HEK293T (cell line): ENCODE results near the gene VEPH1.

ENCODE experiments used
- CTCF ChIA-PET: fragments of 350-600 bp; formaldehyde crosslinking; extraction: SDS; loops from one replicate; lab custom pipeline; 2021; ENCODE audit warnings: antibody characterized with exemption, inconsistent platforms; lab: Yijun Ruan, JAX
- POLR2A ChIA-PET: fragments of 350-600 bp; formaldehyde crosslinking; extraction: SDS; loops from one replicate; lab custom pipeline; 2020; ENCODE audit warnings: antibody characterized with exemption, inconsistent platforms; lab: Yijun Ruan, JAX
- DNase-seq: peaks from one replicate; pipeline ENCODE4 v3.0.0; 2012; ENCODE audit warnings: mixed read lengths; ENCODE audit errors: extremely low spot score
- ARNT ChIP-seq: fragments of 450-650 bp; IDR thresholded peaks from 2 replicates; pipeline ENCODE4 v1.6.1; 2017; ENCODE audit warnings: mild to moderate bottlenecking
- BHLHE40 ChIP-seq: fragments of 450-650 bp; IDR thresholded peaks from 2 replicates; pipeline ENCODE4 v1.6.1; 2016; ENCODE audit warnings: mild to moderate bottlenecking, moderate library complexity, borderline replicate concordance
- CTBP1 ChIP-seq: fragments of 450-650 bp; IDR thresholded peaks from 2 replicates; pipeline ENCODE4 v1.6.1; 2016; ENCODE audit warnings: borderline replicate concordance
- ELF4 ChIP-seq: fragments of 450-650 bp; IDR thresholded peaks from 2 replicates; pipeline ENCODE4 v1.6.1; 2017; ENCODE audit warnings: antibody characterized with exemption
- FOXA1 ChIP-seq: fragments of 450-650 bp; IDR thresholded peaks from 2 replicates; pipeline ENCODE4 v1.6.1; 2016; ENCODE audit warnings: mild to moderate bottlenecking
- FOXK2 ChIP-seq: fragments of 450-650 bp; IDR thresholded peaks from 2 replicates; pipeline ENCODE4 v1.6.1; 2016; ENCODE audit warnings: mild to moderate bottlenecking
- FOXM1 ChIP-seq: fragments of 450-650 bp; IDR thresholded peaks from 2 replicates; pipeline ENCODE4 v1.6.1; 2017; ENCODE audit warnings: mild to moderate bottlenecking, borderline replicate concordance
- HDGF ChIP-seq: fragments of 450-650 bp; IDR thresholded peaks from 2 replicates; pipeline ENCODE4 v1.6.1; 2017; ENCODE audit warnings: antibody characterized with exemption, borderline replicate concordance
- L3MBTL2 ChIP-seq: fragments of 450-650 bp; conservative IDR thresholded peaks from 2 replicates; pipeline ENCODE4 v1.6.1; 2016; ENCODE audit warnings: mild to moderate bottlenecking
- LEF1 ChIP-seq: fragments of 450-650 bp; IDR thresholded peaks from 2 replicates; pipeline ENCODE4 v1.6.1; 2017; ENCODE audit warnings: mild to moderate bottlenecking, borderline replicate concordance
- NFRKB ChIP-seq: fragments of 450-650 bp; IDR thresholded peaks from 2 replicates; pipeline ENCODE4 v1.6.1; 2016; ENCODE audit warnings: mild to moderate bottlenecking, moderate library complexity
- PKNOX1 ChIP-seq: fragments of 450-650 bp; IDR thresholded peaks from 2 replicates; pipeline ENCODE4 v1.6.1; 2016
- SP1 ChIP-seq: fragments of 450-650 bp; IDR thresholded peaks from 2 replicates; pipeline ENCODE4 v1.6.1; 2017
- SUZ12 ChIP-seq: fragments of 450-650 bp; IDR thresholded peaks from 2 replicates; pipeline ENCODE4 v1.6.1; 2016; ENCODE audit warnings: mild to moderate bottlenecking
- TARDBP ChIP-seq: fragments of 450-650 bp; IDR thresholded peaks from 2 replicates; pipeline ENCODE4 v1.6.1; 2016
- ZNF384 ChIP-seq: fragments of 450-650 bp; IDR thresholded peaks from 2 replicates; pipeline ENCODE4 v1.6.1; 2016

VEPH1 gene

DNA sequence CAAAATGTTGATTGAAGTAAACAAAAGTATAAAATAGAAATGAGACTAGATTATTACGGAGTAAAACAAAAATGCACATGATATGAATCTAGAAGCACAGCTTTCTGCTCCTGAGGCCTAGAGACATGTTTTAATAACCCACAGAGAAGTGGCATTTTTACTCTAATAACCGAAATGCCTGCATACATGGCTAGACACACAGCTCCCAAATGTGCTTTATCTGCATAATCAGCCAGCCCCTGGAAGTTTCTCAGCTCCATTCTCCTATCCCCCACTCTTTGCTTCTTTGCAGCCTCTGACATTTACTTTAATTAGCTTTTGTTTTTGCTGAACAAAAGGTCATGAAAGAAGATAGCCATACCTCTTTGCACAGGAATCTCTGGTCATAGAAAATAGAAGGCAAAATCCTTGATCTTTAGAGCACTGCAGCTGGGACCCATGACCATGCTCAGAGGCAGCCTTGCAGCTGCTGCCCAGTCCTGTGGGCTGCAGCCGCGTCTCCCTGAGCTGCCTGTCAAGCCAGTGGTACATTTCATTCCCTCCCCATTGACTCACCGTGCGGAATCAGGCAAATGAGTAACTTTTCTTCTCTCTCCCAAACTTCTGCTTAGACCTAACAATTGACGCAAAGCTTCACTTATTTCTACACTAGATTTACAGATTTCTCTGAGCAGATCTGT, at the start of gene VEPH1:
TSS of gene VEPH1 (minus strand) at position 501 of the 680 bp plus-strand sequence. CDS start 8,067 bp downstream, outside the sequence.
- POLR2A ChIA-PET = no interaction called here
- no peak for DNase-seq
- CTCF ChIA-PET = interaction anchor here (0.6 kb wide), 1 partner anchor 67 kb away, joined by 5 read pairs; the partner anchor contains the start of gene PTX3
- TF ChIP-seq ELF4 (no peak), ZNF384 (no peak), HDGF (no peak), L3MBTL2 (no peak), SP1 (no peak), FOXA1 (no peak), CTBP1 (no peak), PKNOX1 (no peak), FOXM1 (no peak)

GRCh38 chr3:157551961-157552360, 48.7 kb upstream of the VEPH1 start:
- POLR2A ChIA-PET = no interaction called here
- CTCF ChIA-PET = no interaction called here
- TF ChIP-seq TARDBP (no peak), SUZ12 (no peak), FOXM1 (no peak), PKNOX1 (no peak), SP1 (no peak), ZNF384 (no peak), BHLHE40 (no peak), LEF1 (no peak), ELF4 (no peak), ARNT (no peak), CTBP1 (no peak), NFRKB (no peak), FOXA1 (no peak), FOXK2 (no peak), L3MBTL2 (no peak), HDGF (no peak)
- no peak for DNase-seq

DNA sequence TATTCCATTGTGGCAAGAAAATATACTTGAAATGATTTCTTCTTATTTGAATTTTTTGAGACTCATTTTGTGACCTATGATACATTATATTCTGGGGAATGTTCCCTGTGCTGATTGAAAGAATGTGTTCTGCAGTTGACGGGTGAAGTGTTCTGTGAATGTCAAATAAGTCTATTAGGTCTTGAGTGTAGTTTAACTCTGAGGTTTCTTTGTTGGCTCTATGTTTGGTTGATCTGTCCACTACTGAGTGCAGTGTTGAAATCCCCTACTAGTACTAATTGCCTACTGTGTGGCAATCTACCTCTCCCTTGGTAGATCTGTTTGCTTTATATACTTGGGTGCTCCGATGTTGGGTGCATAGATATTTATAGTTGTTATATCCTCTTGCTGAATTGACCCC, 46.3 kb upstream of the VEPH1 start:
- CTCF ChIA-PET = no interaction called here
- TF ChIP-seq CTBP1 (no peak), NFRKB (no peak), HDGF (no peak)
- POLR2A ChIA-PET = no interaction called here
- DNase-seq = no peak

DNA sequence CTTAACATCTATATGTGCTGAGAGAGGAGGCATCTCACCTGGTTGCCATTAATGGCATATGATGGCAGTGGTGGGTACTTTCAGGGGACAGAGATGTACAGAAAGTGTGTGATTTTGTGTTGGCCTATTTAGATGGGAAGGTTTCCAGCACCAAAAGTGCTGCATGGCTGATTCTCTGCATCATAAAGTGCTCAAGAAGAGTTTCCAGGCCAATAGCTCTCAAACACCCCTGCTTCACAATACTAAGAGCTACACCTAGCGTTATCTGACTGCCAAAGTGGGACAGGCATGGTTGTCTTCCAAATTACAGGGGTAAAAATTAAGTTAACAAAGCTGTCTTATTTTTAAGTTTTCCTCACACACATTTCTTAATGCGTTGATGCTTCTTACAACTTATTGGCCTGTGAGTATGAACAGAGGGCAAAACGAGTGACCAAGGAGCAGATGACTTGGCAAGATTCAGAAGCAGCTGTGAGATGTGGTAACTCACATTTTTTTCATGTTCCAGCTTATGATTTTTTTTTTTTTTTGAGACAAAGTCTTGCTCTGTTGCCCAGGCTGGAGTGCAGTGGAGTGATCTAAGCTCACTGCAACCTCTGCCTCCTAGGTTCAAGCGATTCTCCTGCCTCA, 41.4 kb upstream of the VEPH1 start:
- TF ChIP-seq PKNOX1 = no peak
- TF ChIP-seq LEF1 = no peak
- TF ChIP-seq ARNT = no peak
- no peak for TF ChIP-seq HDGF
- TF ChIP-seq SP1 = no peak
- no peak for TF ChIP-seq ELF4
- no peak for TF ChIP-seq NFRKB
- TF ChIP-seq FOXK2 = no peak
- no peak for TF ChIP-seq SUZ12
- no peak for TF ChIP-seq FOXA1
- TF ChIP-seq BHLHE40 = no peak
- TF ChIP-seq ZNF384 = no peak
- no peak for DNase-seq
- ChIA-PET POLR2A (no interaction called here), CTCF (no interaction called here)

DNA sequence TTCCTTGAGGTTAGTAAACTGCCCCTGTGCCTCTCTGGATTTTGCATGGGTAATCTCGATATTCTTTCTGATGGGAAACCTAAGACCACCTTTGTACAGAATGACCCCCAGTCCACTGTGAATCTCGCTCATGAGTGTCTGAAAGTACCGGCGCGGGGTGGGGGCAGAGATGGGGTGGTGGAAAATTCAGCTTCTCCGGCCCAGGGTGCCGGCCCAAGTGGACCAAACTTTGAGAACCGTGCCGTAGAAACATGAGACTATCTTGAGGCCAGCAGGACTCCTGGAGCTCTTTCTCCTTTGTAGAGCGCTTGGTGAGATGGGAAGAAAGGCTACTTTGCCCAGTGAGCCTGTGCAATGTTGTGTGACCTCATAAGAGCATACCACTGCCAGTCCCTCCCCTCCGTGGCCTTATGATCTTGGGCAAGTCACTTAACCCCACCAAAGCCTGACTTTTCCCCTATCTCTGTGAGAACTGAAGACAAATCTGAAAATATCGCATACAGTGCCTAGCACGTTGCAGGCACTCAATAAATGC, 40.4 kb upstream of the VEPH1 start:
- ChIA-PET POLR2A (no interaction called here), CTCF (no interaction called here)
- no peak for TF ChIP-seq FOXM1
- no peak for TF ChIP-seq FOXK2
- no peak for TF ChIP-seq NFRKB
- no peak for TF ChIP-seq SP1
- TF ChIP-seq LEF1 = no peak
- TF ChIP-seq L3MBTL2 = no peak
- TF ChIP-seq BHLHE40 = no peak
- TF ChIP-seq PKNOX1 = no peak
- no peak for TF ChIP-seq FOXA1
- TF ChIP-seq ARNT = no peak
- no peak for TF ChIP-seq HDGF
- no peak for TF ChIP-seq CTBP1
- TF ChIP-seq ELF4 = no peak
- TF ChIP-seq TARDBP = no peak
- TF ChIP-seq ZNF384 = no peak
- TF ChIP-seq SUZ12 = no peak
- DNase-seq = no peak
